Progenitor cell of endocrine pancreas (in vitro differentiated cells): Measurements from ENCODE around the gene ERG28. TPM values are rescaled to one million over a fixed set of nuclear protein-coding genes. Genes with fewer than 3 reads are reported as not detected.
A peak's percentile ranks its signal among the peaks of the same experiment; 100 is the strongest.

Experiments
- DNase-seq: peaks from one replicate; pipeline ENCODE4 v3.0.0; 2021; ENCODE audit warnings: low spot score; ENCODE audit not compliant: unreplicated experiment
- H3K27ac Mint-ChIP-seq: 2 replicates; pipeline ENCODE4 v1.8.0; 2021; ENCODE audit warnings: mild to moderate bottlenecking, moderate library complexity, mixed read lengths
- H3K27me3 Mint-ChIP-seq: 2 replicates; pipeline ENCODE4 v1.8.0; 2021; ENCODE audit warnings: mixed read lengths
- H3K36me3 Mint-ChIP-seq: 2 replicates; pipeline ENCODE4 v1.8.0; 2022; ENCODE audit warnings: mixed read lengths; ENCODE audit not compliant: insufficient read depth
- H3K4me1 Mint-ChIP-seq: 2 replicates; pipeline ENCODE4 v1.8.0; 2021; ENCODE audit warnings: low read depth, mixed read lengths
- H3K4me3 Mint-ChIP-seq: 2 replicates; pipeline ENCODE4 v1.8.0; 2021; ENCODE audit warnings: low read depth, mild to moderate bottlenecking, moderate library complexity, mixed read lengths
- H3K9me3 Mint-ChIP-seq: 2 replicates; pipeline ENCODE4 v1.8.0; 2021; ENCODE audit warnings: low read depth, mixed read lengths
- long read RNA-seq: library from polyadenylated mRNA; unstranded; transcript quantifications from one replicate; pipeline ENCODE4 v2.0.0, GENCODE V29; 2020
- total RNA-seq: library from RNA; stranded (reverse); gene quantifications from 2 replicates; pipeline ENCODE4 v1.2.1, GENCODE V29; 2021
- TF ChIP-seq, protein P1 (sequence below): fragments of 200-600 bp; sonication (generic); IDR thresholded peaks from one replicate; pipeline ENCODE4 v1.5.0; 2021; ENCODE audit warnings: antibody characterized with exemption, mild to moderate bottlenecking; ENCODE audit not compliant: unreplicated experiment

The ERG28 gene, protein sequence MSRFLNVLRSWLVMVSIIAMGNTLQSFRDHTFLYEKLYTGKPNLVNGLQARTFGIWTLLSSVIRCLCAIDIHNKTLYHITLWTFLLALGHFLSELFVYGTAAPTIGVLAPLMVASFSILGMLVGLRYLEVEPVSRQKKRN
- 27.8 and 28.6 TPM in 2 replicates for total RNA-seq
- long read RNA-seq, transcript ERG28-201 (5 exons, 2,633 nt), result major isoform, 60 of 66 reads
- long read RNA-seq, partial matches to known transcripts, result 4 of 66 reads
- long read RNA-seq, other reads (novel, unspliced or antisense), result 2 of 66 reads

GRCh38 chr14:75660630-75661498 lies at the start of gene ERG28, which contains the start of gene TTLL5:
Gene ERG28, minus strand, starts transcription at chr14:75660876. Its CDS starts 3,374 bp downstream, at chr14:75657502.
Gene TTLL5, plus strand, starts transcription at chr14:75661246. Its CDS starts 1,904 bp downstream, at chr14:75663150.
- no peaks in the 10 kb centered on the region for H3K27me3 Mint-ChIP-seq
- H3K36me3 Mint-ChIP-seq, result peaks cover 2% of the 10 kb centered on the region
- H3K4me3 Mint-ChIP-seq, result peak within 1 kb of the TSS; percentile 94
- TF ChIP-seq, protein P1, sequence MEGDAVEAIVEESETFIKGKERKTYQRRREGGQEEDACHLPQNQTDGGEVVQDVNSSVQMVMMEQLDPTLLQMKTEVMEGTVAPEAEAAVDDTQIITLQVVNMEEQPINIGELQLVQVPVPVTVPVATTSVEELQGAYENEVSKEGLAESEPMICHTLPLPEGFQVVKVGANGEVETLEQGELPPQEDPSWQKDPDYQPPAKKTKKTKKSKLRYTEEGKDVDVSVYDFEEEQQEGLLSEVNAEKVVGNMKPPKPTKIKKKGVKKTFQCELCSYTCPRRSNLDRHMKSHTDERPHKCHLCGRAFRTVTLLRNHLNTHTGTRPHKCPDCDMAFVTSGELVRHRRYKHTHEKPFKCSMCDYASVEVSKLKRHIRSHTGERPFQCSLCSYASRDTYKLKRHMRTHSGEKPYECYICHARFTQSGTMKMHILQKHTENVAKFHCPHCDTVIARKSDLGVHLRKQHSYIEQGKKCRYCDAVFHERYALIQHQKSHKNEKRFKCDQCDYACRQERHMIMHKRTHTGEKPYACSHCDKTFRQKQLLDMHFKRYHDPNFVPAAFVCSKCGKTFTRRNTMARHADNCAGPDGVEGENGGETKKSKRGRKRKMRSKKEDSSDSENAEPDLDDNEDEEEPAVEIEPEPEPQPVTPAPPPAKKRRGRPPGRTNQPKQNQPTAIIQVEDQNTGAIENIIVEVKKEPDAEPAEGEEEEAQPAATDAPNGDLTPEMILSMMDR, result no peak
- no peaks in the 10 kb centered on the region for H3K9me3 Mint-ChIP-seq
- H3K4me1 Mint-ChIP-seq, result peaks cover 17% of the 10 kb centered on the region
- DNase-seq, result peak; percentile 93
- H3K27ac Mint-ChIP-seq, result peak within 1 kb of the TSS; percentile 97

DNA sequence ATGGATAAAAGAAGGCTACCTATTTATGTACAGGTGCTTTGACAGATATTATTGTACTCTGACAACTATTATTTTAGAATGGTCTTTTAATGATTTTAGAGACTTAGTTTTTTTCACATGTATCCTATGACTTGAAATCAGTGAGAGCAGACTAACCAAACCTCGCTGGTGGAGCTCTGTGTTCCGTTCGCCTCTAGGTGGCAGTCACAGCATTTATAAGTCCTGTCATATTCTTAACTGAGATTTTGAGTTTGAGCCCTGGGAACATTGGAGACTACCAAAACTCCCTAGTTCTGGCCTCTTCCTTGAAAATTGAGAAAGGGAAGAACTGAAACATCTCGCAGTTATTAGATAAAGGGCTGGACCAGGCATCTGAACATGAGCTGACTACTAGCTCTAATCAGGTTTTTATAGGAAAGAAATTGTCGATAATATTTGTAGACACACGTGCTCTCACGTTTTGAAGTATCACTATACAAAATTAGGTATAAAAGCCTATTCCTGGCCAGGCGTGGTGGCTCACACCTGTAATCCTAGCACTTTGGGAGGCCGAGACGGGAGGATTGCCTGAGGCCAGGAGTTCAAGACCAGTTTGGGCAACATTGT lies 48.6 kb upstream of the ERG28 start:
- peak; percentile 51 for DNase-seq
- H3K36me3 Mint-ChIP-seq, result no peaks in the 10 kb centered on the region
- no peak overlapping the region for H3K27ac Mint-ChIP-seq
- no peak overlapping the region for H3K4me3 Mint-ChIP-seq
- TF ChIP-seq, protein P1, result peak; percentile 86
- peaks cover 19% of the 10 kb centered on the region for H3K4me1 Mint-ChIP-seq
- H3K9me3 Mint-ChIP-seq, result no peaks in the 10 kb centered on the region
- H3K27me3 Mint-ChIP-seq, result no peaks in the 10 kb centered on the region

DNA sequence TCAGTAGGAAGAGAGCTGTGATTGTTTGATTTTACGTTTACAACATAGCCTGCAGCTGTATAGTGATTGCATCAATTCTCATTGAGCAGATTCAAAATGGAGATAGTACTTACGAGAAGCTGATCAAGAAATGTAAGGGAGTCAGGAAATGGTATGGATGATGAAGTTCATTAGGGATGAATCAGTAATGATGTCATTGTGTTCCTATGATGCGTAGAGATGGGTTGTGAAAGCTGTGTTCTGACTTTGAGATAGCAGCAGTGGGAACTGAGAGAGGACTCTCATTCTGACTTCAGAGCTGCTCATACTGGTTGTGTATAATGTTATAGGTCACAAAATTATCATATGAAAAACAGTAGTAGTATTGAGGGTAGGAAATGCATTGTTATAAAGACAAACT lies 44.3 kb upstream of the ERG28 start:
- Mint-ChIP-seq H3K27ac (no peak overlapping the region), H3K27me3 (no peaks in the 10 kb centered on the region), H3K4me1 (no peaks in the 10 kb centered on the region), H3K9me3 (no peaks in the 10 kb centered on the region), H3K36me3 (peaks cover 5% of the 10 kb centered on the region), H3K4me3 (no peak overlapping the region)
- TF ChIP-seq, protein P1, result no peak
- DNase-seq, result no peak

- no peak for DNase-seq
- no peak overlapping the region for H3K27ac Mint-ChIP-seq
- TF ChIP-seq, protein P1, result no peak
- no peaks in the 10 kb centered on the region for H3K27me3 Mint-ChIP-seq
- H3K4me3 Mint-ChIP-seq, result no peak overlapping the region
- no peaks in the 10 kb centered on the region for H3K9me3 Mint-ChIP-seq
- H3K36me3 Mint-ChIP-seq, result peaks cover 9% of the 10 kb centered on the region
- H3K4me1 Mint-ChIP-seq, result no peaks in the 10 kb centered on the region
Measured at GRCh38 chr14:75703467-75703866, 42.8 kb upstream of the ERG28 start.

GRCh38 chr14:75702616-75703261 lies 42.1 kb upstream of the ERG28 start:
- Mint-ChIP-seq H3K9me3 (no peaks in the 10 kb centered on the region), H3K27me3 (no peaks in the 10 kb centered on the region), H3K36me3 (peaks cover 12% of the 10 kb centered on the region), H3K4me3 (no peak overlapping the region), H3K27ac (no peak overlapping the region), H3K4me1 (no peaks in the 10 kb centered on the region)
- TF ChIP-seq, protein P1, result no peak
- DNase-seq, result no peak
